Activated CD4-positive, alpha-beta memory T cell treated with anti-CD3 and anti-CD28 coated beads for 36 hours (primary cell): ENCODE data around the gene GLCE. TPM values are rescaled to one million over a fixed set of nuclear protein-coding genes. Genes with fewer than 3 reads are reported as not detected.

Source experiments
- CTCF ChIA-PET: fragments of 350-600 bp; sonication (Branson Sonifier 250); formaldehyde crosslinking; loops from one replicate; lab custom pipeline; 2021; ENCODE audit warnings: antibody characterized with exemption, inconsistent platforms; lab: Charles Lee
- POLR2A ChIA-PET: fragments of 350-600 bp; sonication (Branson Sonifier 250); formaldehyde crosslinking; loops from one replicate; lab custom pipeline; 2021; ENCODE audit warnings: antibody characterized with exemption; lab: Charles Lee
- DNase-seq: peaks from one replicate; pipeline ENCODE4 v3.0.0-alpha.2; 2020
- H3K27ac Mint-ChIP-seq: one replicate; pipeline ENCODE4 v1.8.0; 2021; ENCODE audit warnings: mixed read lengths
- H3K27me3 Mint-ChIP-seq: one replicate; pipeline ENCODE4 v1.8.0; 2021; ENCODE audit warnings: mixed read lengths
- H3K36me3 Mint-ChIP-seq: one replicate; pipeline ENCODE4 v1.8.0; 2021; ENCODE audit warnings: mixed read lengths
- H3K4me1 Mint-ChIP-seq: one replicate; pipeline ENCODE4 v1.8.0; 2021; ENCODE audit warnings: low read depth, mixed read lengths
- H3K4me3 Mint-ChIP-seq: one replicate; pipeline ENCODE4 v1.8.0; 2021; ENCODE audit warnings: mild to moderate bottlenecking, mixed read lengths
- H3K9me3 Mint-ChIP-seq: one replicate; pipeline ENCODE4 v1.8.0; 2021; ENCODE audit warnings: mixed read lengths
- intact Hi-C: fragments of 100-400 bp; cut with micrococcal nuclease; formaldehyde crosslinking; loops from one replicate; pipeline ENCODE4 v1.15.1; 2023
- total RNA-seq, 2 experiments: library from RNA; stranded (reverse); gene quantifications; one replicate each; pipeline ENCODE4 v1.2.3, GENCODE V29; 2021

Gene GLCE
- total RNA-seq, 2 experiments from 2014 or later = 3.9 to 4.4 TPM

DNA sequence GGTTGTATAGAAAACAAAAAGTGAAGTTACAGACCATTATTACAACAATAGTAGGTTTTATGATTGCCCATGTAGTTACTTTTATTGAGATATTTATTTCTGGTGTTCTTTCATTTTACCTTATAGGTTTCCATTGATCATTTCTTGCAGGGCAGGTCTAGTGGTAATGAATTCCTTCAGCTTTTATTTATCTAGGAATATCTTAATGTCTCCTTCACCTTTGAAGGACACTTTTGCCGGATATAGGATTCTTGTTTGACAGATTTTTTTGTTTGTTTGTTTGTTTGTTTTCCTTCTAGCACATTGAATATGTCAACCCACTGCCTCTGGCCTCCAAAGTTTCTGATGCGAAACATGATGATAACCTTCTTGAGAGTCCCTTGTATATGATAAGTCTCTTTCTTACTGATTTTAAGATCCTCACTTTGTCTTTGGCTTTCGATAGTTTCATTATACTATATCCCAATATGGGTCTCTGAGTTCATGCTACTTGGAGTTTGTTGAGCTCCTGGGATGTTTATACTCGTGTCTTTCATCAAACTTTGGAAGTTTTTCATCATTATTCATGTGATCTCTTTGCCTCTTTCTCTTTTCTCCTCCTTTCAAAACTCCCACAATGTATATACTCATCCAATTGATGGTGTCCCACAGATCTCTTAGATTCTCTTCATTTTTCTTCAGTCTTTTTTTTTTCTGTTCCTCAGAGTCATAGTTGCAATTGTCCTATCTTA is 62.8 kb downstream of the GLCE start:
- H3K9me3 Mint-ChIP-seq = peaks cover 20% of the 10 kb centered on the region
- H3K27me3 Mint-ChIP-seq = no peaks in the 10 kb centered on the region
- intact Hi-C loops = no loop called here
- ChIA-PET POLR2A (no interaction called here), CTCF (interaction anchor here (0.9 kb wide), 1 partner anchor 164 kb away, joined by 3 read pairs; no protein-coding TSS in a partner anchor)
- no peaks in the 10 kb centered on the region for H3K4me1 Mint-ChIP-seq
- peaks cover 21% of the 10 kb centered on the region for H3K36me3 Mint-ChIP-seq
- DNase-seq = no peak
- H3K4me3 Mint-ChIP-seq = no peak overlapping the region
- no peak overlapping the region for H3K27ac Mint-ChIP-seq

DNA sequence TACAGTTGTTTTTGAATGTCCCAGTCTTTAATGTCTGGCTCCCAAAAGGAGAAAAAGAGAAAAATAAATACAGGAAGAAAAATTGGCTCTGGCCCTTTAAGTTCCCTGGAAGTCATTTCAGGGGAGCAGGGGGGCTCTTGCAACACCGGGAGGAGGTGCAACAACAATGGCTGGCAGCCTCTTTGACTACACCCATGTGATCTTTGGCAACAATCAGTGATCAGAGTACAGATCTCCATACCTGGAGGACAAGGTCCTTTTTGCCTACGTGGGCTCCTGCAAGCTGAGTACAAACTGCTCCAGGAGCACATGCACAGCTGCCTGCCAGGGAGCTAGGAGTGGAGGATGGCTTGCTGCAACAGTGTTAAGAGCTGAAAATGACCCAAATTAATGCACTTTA is 63.9 kb downstream of the GLCE start:
- Mint-ChIP-seq H3K9me3 (peaks cover 20% of the 10 kb centered on the region), H3K36me3 (peaks cover 24% of the 10 kb centered on the region), H3K4me1 (no peaks in the 10 kb centered on the region), H3K27ac (no peak overlapping the region), H3K27me3 (no peaks in the 10 kb centered on the region), H3K4me3 (no peak overlapping the region)
- intact Hi-C loops = no loop called here
- ChIA-PET POLR2A (no interaction called here), CTCF (no interaction called here)
- DNase-seq = no peak

GRCh38 chr15:69225355-69226022 is 65.1 kb downstream of the GLCE start:
- no peaks in the 10 kb centered on the region for H3K27me3 Mint-ChIP-seq
- no peak overlapping the region for H3K27ac Mint-ChIP-seq
- H3K36me3 Mint-ChIP-seq = peaks cover 20% of the 10 kb centered on the region
- no peaks in the 10 kb centered on the region for H3K4me1 Mint-ChIP-seq
- ChIA-PET CTCF (interaction anchor here (3.8 kb wide), 1 partner anchor 166 kb away, joined by 14 read pairs; no protein-coding TSS in a partner anchor), POLR2A (no interaction called here)
- no peak overlapping the region for H3K4me3 Mint-ChIP-seq
- H3K9me3 Mint-ChIP-seq = peaks cover 20% of the 10 kb centered on the region
- DNase-seq = no peak
- intact Hi-C loops = no loop called here

DNA sequence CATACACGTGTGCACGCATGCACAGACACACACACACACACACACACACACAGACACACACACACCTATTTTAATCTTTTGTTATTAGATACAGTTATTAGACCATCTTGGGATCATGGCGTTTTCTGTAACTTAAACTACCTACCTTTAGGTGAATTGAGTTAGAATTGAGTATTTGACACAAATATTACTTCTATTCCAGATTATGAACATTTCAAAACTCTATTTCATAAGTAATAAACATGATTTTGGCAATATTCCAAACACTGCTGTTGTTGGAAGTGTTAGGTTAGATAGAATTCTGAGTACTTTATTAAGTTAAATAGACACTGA is 65.6 kb downstream of the GLCE start:
- H3K27ac Mint-ChIP-seq = no peak overlapping the region
- H3K4me3 Mint-ChIP-seq = no peak overlapping the region
- H3K27me3 Mint-ChIP-seq = no peaks in the 10 kb centered on the region
- H3K9me3 Mint-ChIP-seq = peaks cover 20% of the 10 kb centered on the region
- CTCF ChIA-PET = interaction anchor here (3.8 kb wide), 1 partner anchor 167 kb away, joined by 14 read pairs; no protein-coding TSS in a partner anchor
- peaks cover 18% of the 10 kb centered on the region for H3K36me3 Mint-ChIP-seq
- no peaks in the 10 kb centered on the region for H3K4me1 Mint-ChIP-seq
- intact Hi-C loops = no loop called here
- no peak for DNase-seq
- POLR2A ChIA-PET = no interaction called here

- Mint-ChIP-seq H3K27ac (no peak overlapping the region), H3K9me3 (no peaks in the 10 kb centered on the region), H3K4me1 (peaks cover 2% of the 10 kb centered on the region), H3K4me3 (no peak overlapping the region), H3K27me3 (no peaks in the 10 kb centered on the region), H3K36me3 (peaks cover 5% of the 10 kb centered on the region)
- ChIA-PET POLR2A (no interaction called here), CTCF (interaction anchor here (1.6 kb wide), 1 partner anchor 162 kb away, joined by 4 read pairs; no protein-coding TSS in a partner anchor)
- intact Hi-C loops = no loop called here
- DNase-seq = no peak
Observed at GRCh38 chr15:69232144-69232543, 71.7 kb downstream of the GLCE start.

DNA sequence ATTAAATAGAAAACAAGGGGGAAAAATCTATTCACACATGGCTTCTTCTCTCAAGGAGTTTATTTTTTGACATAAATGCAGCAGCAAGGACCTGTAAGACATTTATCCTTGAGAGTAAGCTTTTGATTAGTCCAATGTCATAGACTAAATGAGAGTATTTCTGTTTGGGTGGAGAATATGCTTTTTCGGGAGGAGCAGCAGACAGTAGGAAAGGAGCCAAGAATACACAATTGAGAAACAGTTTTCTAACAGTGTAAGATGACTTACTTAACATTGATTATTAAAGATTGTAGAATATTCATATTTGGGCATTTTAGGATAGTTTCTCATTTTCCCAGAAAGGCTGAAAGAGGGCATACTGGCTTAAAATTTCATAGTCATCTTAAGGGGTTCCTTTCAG is 72.3 kb downstream of the GLCE start:
- CTCF ChIA-PET = interaction anchor here (1.6 kb wide), 1 partner anchor 162 kb away, joined by 4 read pairs; no protein-coding TSS in a partner anchor
- intact Hi-C loops = no loop called here

DNA sequence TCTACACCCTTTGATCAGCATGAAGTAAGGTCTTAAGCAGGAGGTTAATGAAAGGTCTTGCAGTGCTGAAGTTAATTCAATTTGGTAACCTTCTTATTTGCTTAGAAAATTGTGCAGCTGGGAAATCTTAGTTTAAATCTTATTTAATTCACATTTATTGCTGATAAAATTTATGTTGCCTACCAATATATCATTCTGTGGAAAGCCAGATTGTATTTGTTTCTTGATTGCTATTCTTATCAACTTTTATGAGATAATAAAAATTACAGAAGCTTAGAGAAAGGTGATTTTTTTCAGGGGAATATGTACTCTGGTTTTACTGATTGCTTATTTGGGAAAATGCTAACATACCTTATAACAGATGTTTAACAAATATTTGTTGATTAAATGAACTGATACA is 74.2 kb downstream of the GLCE start:
- POLR2A ChIA-PET = no interaction called here
- Mint-ChIP-seq H3K4me3 (no peak overlapping the region), H3K27ac (no peak overlapping the region), H3K4me1 (peaks cover 2% of the 10 kb centered on the region), H3K27me3 (no peaks in the 10 kb centered on the region), H3K9me3 (no peaks in the 10 kb centered on the region), H3K36me3 (no peaks in the 10 kb centered on the region)
- intact Hi-C loops = no loop called here
- CTCF ChIA-PET = no interaction called here
- no peak for DNase-seq

More for the DNA sequence above, 72.3 kb downstream of the GLCE start:
- Mint-ChIP-seq H3K36me3 (peaks cover 5% of the 10 kb centered on the region), H3K4me1 (peaks cover 2% of the 10 kb centered on the region), H3K4me3 (no peak overlapping the region), H3K27ac (no peak overlapping the region), H3K9me3 (no peaks in the 10 kb centered on the region), H3K27me3 (no peaks in the 10 kb centered on the region)
- no peak for DNase-seq
- POLR2A ChIA-PET = no interaction called here

- Mint-ChIP-seq H3K27ac (no peak overlapping the region), H3K36me3 (no peaks in the 10 kb centered on the region), H3K27me3 (no peaks in the 10 kb centered on the region), H3K4me3 (no peak overlapping the region), H3K4me1 (peaks cover 2% of the 10 kb centered on the region), H3K9me3 (no peaks in the 10 kb centered on the region)
- ChIA-PET CTCF (no interaction called here), POLR2A (no interaction called here)
- intact Hi-C loops = no loop called here
- no peak for DNase-seq
Observed at GRCh38 chr15:69236505-69236904, 76.1 kb downstream of the GLCE start.

DNA sequence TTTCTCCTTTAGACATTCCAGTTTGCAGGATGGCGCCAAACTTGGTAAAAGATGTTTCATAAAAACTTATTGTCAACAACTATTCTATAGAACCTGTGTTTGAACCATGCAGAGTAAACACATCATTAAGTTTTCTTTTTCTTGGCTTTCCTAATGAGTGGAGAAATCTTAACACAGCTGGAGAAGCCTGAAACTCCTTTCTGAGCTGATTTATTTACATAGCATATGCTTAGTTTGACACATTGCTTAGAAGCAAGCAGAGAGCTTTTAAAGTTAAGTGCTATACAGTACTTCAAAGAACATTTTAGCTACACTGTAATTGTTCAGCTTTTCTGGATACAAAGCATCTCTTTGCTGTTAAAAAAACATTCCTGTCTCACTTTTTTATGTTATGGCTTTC is 77.3 kb downstream of the GLCE start:
- Mint-ChIP-seq H3K4me1 (no peaks in the 10 kb centered on the region), H3K4me3 (no peak overlapping the region), H3K9me3 (no peaks in the 10 kb centered on the region), H3K36me3 (no peaks in the 10 kb centered on the region), H3K27ac (no peak overlapping the region), H3K27me3 (no peaks in the 10 kb centered on the region)
- CTCF ChIA-PET = no interaction called here
- POLR2A ChIA-PET = no interaction called here
- no peak for DNase-seq
- intact Hi-C loops = no loop called here

- Mint-ChIP-seq H3K27me3 (no peaks in the 10 kb centered on the region), H3K4me3 (no peak overlapping the region), H3K27ac (no peak overlapping the region), H3K9me3 (no peaks in the 10 kb centered on the region), H3K4me1 (no peaks in the 10 kb centered on the region), H3K36me3 (no peaks in the 10 kb centered on the region)
- ChIA-PET POLR2A (no interaction called here), CTCF (interaction anchor here (1.4 kb wide), 1 partner anchor 150 kb away, joined by 3 read pairs; no protein-coding TSS in a partner anchor)
- intact Hi-C loops = no loop called here
- DNase-seq = no peak
Observed at GRCh38 chr15:69244798-69245197, 84.4 kb downstream of the GLCE start.

DNA sequence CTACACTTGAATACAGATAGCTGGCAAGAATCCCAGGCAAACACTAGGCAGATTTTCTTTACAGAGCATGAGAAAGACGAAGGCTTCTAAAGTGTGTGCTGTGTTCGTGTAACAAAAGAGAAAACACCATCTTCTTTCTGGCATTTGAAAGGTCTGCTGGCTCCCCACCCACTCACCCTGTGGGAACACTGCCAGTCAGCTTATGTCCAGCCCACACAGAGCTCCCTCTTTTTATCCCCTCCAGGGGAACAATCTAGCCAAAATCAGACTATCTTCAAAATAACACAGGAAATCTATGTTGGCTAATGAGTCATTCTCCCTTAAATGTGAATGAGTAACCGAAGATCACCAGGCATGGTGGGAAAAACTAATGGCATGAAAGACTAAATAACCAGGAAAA is 92.7 kb downstream of the GLCE start:
- H3K4me3 Mint-ChIP-seq = no peak overlapping the region
- ChIA-PET POLR2A (no interaction called here), CTCF (no interaction called here)
- intact Hi-C loops = no loop called here
- no peak overlapping the region for H3K27ac Mint-ChIP-seq
- no peaks in the 10 kb centered on the region for H3K9me3 Mint-ChIP-seq
- peaks cover 2% of the 10 kb centered on the region for H3K4me1 Mint-ChIP-seq
- no peaks in the 10 kb centered on the region for H3K27me3 Mint-ChIP-seq
- peaks cover 3% of the 10 kb centered on the region for H3K36me3 Mint-ChIP-seq
- DNase-seq = no peak

GRCh38 chr15:69265347-69265955 is 105.0 kb downstream of the GLCE start:
- no peaks in the 10 kb centered on the region for H3K4me1 Mint-ChIP-seq
- no peak for DNase-seq
- H3K9me3 Mint-ChIP-seq = no peaks in the 10 kb centered on the region
- intact Hi-C loops = loop anchor here (1.0 kb wide), 1 partner anchor 206 kb away; no protein-coding TSS in a partner anchor
- H3K27me3 Mint-ChIP-seq = no peaks in the 10 kb centered on the region
- POLR2A ChIA-PET = no interaction called here
- no peak overlapping the region for H3K4me3 Mint-ChIP-seq
- CTCF ChIA-PET = interaction anchor here (0.7 to 1.9 kb wide), 7 partner anchors 22 to 212 kb away, joined by 3 to 12 read pairs (median 5); partner anchors contain the start of gene GLCE
- no peak overlapping the region for H3K27ac Mint-ChIP-seq
- H3K36me3 Mint-ChIP-seq = no peaks in the 10 kb centered on the region
